IMR-90 (cell line): ENCODE measurements around the gene SOX3. TPM values are rescaled to one million over a fixed set of nuclear protein-coding genes. Genes with fewer than 3 reads are reported as not detected.

Experiments
- ATAC-seq: fragments of 200-7000 bp; cut with Tn5 transposase; 2 replicates; pipeline ENCODE4 v1.9.1; 2020; ENCODE audit warnings: low read depth, mild to moderate bottlenecking, moderate library complexity
- BruUV-seq: library from RNA; stranded (reverse); fragments of 400-500 nt; replicated peaks from 2 replicates; lab custom pipeline; 2021; lab: Mats Ljungman, UMichigan
- CTCF ChIA-PET: fragments of 300-600 bp; formaldehyde crosslinking; extraction: SDS; loops from one replicate; lab custom pipeline; 2021; ENCODE audit warnings: antibody characterized with exemption; lab: Yijun Ruan, JAX
- POLR2A ChIA-PET: fragments of 300-600 bp; sonication (Branson Sonifier 250); formaldehyde crosslinking; loops from one replicate; lab custom pipeline; 2022; ENCODE audit warnings: antibody characterized with exemption; ENCODE audit not compliant: unreplicated experiment; lab: Charles Lee
- DNase-seq: peaks from one replicate; pipeline ENCODE4 v3.0.0; 2013
- H2AFZ ChIP-seq: replicated peaks from 2 replicates; pipeline ENCODE3; 2013; ENCODE audit warnings: low read length, mild to moderate bottlenecking; ENCODE audit not compliant: poor library complexity
- H2AK5ac ChIP-seq: 2 replicates; pipeline ENCODE4 v1.6.1; 2013; ENCODE audit warnings: low read depth, low read length, inconsistent platforms
- H2AK9ac ChIP-seq: replicated peaks from 2 replicates; pipeline ENCODE3; 2013; ENCODE audit warnings: mild to moderate bottlenecking, low read depth, low read length, moderate library complexity; ENCODE audit not compliant: poor library complexity
- H2BK120ac ChIP-seq: 2 replicates; pipeline ENCODE4 v1.6.1; 2013; ENCODE audit warnings: low read depth, low read length, inconsistent platforms
- H2BK15ac ChIP-seq: 3 replicates; pipeline ENCODE4 v1.6.1; 2013; ENCODE audit warnings: low read depth, low read length, inconsistent platforms
- H2BK20ac ChIP-seq: 2 replicates; pipeline ENCODE4 v1.6.1; 2013; ENCODE audit warnings: low read depth, mild to moderate bottlenecking, inconsistent platforms, low read length, moderate library complexity
- H2BK5ac ChIP-seq: 2 replicates; pipeline ENCODE4 v1.6.1; 2013; ENCODE audit warnings: mild to moderate bottlenecking, low read depth, low read length, inconsistent platforms; ENCODE audit not compliant: poor library complexity, severe bottlenecking
- H3K14ac ChIP-seq: replicated peaks from 2 replicates; pipeline ENCODE4 v1.6.1; 2013; ENCODE audit warnings: low read depth, low read length, inconsistent platforms
- H3K18ac ChIP-seq: 2 replicates; pipeline ENCODE4 v1.6.1; 2013; ENCODE audit warnings: low read depth, low read length, control low read depth
- H3K23ac ChIP-seq: 2 replicates; pipeline ENCODE4 v1.6.1; 2013; ENCODE audit warnings: low read depth, low read length, inconsistent platforms
- H3K27ac ChIP-seq: 2 replicates; pipeline ENCODE4 v1.5.1; 2013; ENCODE audit warnings: mild to moderate bottlenecking, control low read depth, low read length; ENCODE audit not compliant: insufficient read depth
- H3K27me3 ChIP-seq: 2 replicates; pipeline ENCODE4 v1.6.1; 2013; ENCODE audit warnings: low read length; ENCODE audit not compliant: control insufficient read depth, insufficient read depth
- H3K36me3 ChIP-seq: 2 replicates; pipeline ENCODE4 v1.6.1; 2013; ENCODE audit warnings: low read length, mixed read lengths; ENCODE audit not compliant: control insufficient read depth, insufficient read depth
- H3K4ac ChIP-seq: 2 replicates; pipeline ENCODE4 v1.6.1; 2013; ENCODE audit warnings: low read depth, low read length, inconsistent platforms
- H3K4me1 ChIP-seq: 2 replicates; pipeline ENCODE4 v1.6.1; 2013; ENCODE audit warnings: low read length, mixed read lengths; ENCODE audit not compliant: control insufficient read depth, insufficient read depth
- H3K4me2 ChIP-seq: 2 replicates; pipeline ENCODE4 v1.6.1; 2013; ENCODE audit warnings: low read depth, mild to moderate bottlenecking, control low read depth, low read length, moderate library complexity
- H3K4me3 ChIP-seq: 2 replicates; pipeline ENCODE4 v1.5.1; 2013; ENCODE audit warnings: low read depth, mild to moderate bottlenecking, control low read depth, low read length, moderate library complexity; ENCODE audit not compliant: insufficient read depth
- H3K56ac ChIP-seq: 2 replicates; pipeline ENCODE4 v1.6.1; 2013; ENCODE audit warnings: low read length, inconsistent platforms; ENCODE audit not compliant: insufficient read depth; ENCODE audit errors: extremely low read depth
- H3K79me1 ChIP-seq, 2 experiments: 2 replicates each; pipeline ENCODE4 v1.6.1; 2013; ENCODE audit warnings: low read length in 2 of 2, inconsistent platforms in 1 of 2, low read depth in 1 of 2
- H3K9ac ChIP-seq: 2 replicates; pipeline ENCODE4 v1.6.1; 2013; ENCODE audit warnings: low read depth, low read length, control low read depth
- H3K9me1 ChIP-seq: 2 replicates; pipeline ENCODE4 v1.6.1; 2013; ENCODE audit warnings: low read length, inconsistent platforms; ENCODE audit not compliant: insufficient read depth
- H3K9me3 ChIP-seq: 2 replicates; pipeline ENCODE4 v1.6.1; 2013; ENCODE audit warnings: low read length; ENCODE audit not compliant: control insufficient read depth, insufficient read depth
- H4K20me1 ChIP-seq: 2 replicates; pipeline ENCODE4 v1.6.1; 2013; ENCODE audit warnings: low read length, inconsistent platforms; ENCODE audit not compliant: insufficient read depth
- H4K5ac ChIP-seq: 2 replicates; pipeline ENCODE4 v1.6.1; 2013; ENCODE audit warnings: mild to moderate bottlenecking, low read depth, low read length, control low read depth
- H4K8ac ChIP-seq, 2 experiments: 2 replicates each; pipeline ENCODE4 v1.6.1; 2013; ENCODE audit warnings: low read depth in 2 of 2, low read length in 2 of 2, control low read depth in 1 of 2, inconsistent platforms in 1 of 2
- H4K91ac ChIP-seq: 2 replicates; pipeline ENCODE4 v1.6.1; 2013; ENCODE audit warnings: low read depth, low read length, inconsistent platforms; ENCODE audit not compliant: insufficient read depth
- BHLHE40 ChIP-seq: fragments of 150-350 bp; IDR thresholded peaks from 2 replicates; pipeline ENCODE4 v1.6.1; 2016; ENCODE audit warnings: mild to moderate bottlenecking, low read depth, low read length
- CHD1 ChIP-seq: IDR thresholded peaks from 2 replicates; pipeline ENCODE4 v1.6.1; 2012; ENCODE audit warnings: low read depth, low read length, improper control_type of control experiment
- ELK1 ChIP-seq: fragments of 150-350 bp; IDR thresholded peaks from 2 replicates; pipeline ENCODE4 v1.6.1; 2016; ENCODE audit warnings: low read depth, mild to moderate bottlenecking, low read length, moderate library complexity, borderline replicate concordance
- FOS ChIP-seq: fragments of 150-350 bp; IDR thresholded peaks from 2 replicates; pipeline ENCODE4 v1.6.1; 2016; ENCODE audit warnings: low read depth, low read length
- POLR2A ChIP-seq: IDR thresholded peaks from 2 replicates; pipeline ENCODE4 v1.6.1; 2012; ENCODE audit warnings: mild to moderate bottlenecking, low read depth, low read length
- SMC3 ChIP-seq: fragments of 150-350 bp; IDR thresholded peaks from 2 replicates; pipeline ENCODE4 v1.6.1; 2016; ENCODE audit warnings: low read depth, mild to moderate bottlenecking, antibody characterized with exemption, low read length, moderate library complexity
- WGBS, 2 experiments: methylation state at CpG; one replicate each; pipeline versions ENCODE4 v1.1.5 to v1.1.7; 2013; ENCODE audit warnings: missing lambda C conversion rate in 2 of 2; ENCODE audit not compliant: insufficient read length in 1 of 2; ENCODE audit errors: extremely low coverage in 2 of 2; 5-methylcytosine and 5-hydroxymethylcytosine counted together
- dilution Hi-C: fragments of 300-500 bp; cut with HindIII; formaldehyde crosslinking; loops from one replicate; pipeline ENCODE4 v1.14.3; 2018; ENCODE audit warnings: low sequenced_read_pairs; ENCODE audit not compliant: unreplicated experiment
- in situ Hi-C: fragments of 300-500 bp; cut with MboI; formaldehyde crosslinking; loops from 3 replicates; pipeline ENCODE4 v1.14.3; 2019; ENCODE audit warnings: low sequenced_read_pairs, inconsistent platforms, mixed read lengths
- intact Hi-C: fragments of 100-400 bp; cut with micrococcal nuclease; formaldehyde crosslinking; loops from 2 replicates; pipeline ENCODE4 v1.10.0; 2022
- polyA plus RNA-seq, 3 experiments: library from polyadenylated mRNA; depleted of rRNA; stranded (reverse); fragments of >200 nt; gene quantifications; 2 replicates each; pipeline ENCODE4 v1.2.3, GENCODE V29; 2012; ENCODE audit warnings: low replicate concordance in 1 of 3
- total RNA-seq: library from RNA; depleted of rRNA; stranded (reverse); fragments of >200 nt; gene quantifications from 2 replicates; pipeline ENCODE4 v1.2.3, GENCODE V29; 2012

SOX3 gene
- total and polyA plus RNA-seq, 2 of the 4 experiments (the other 2 are of a cell fraction), result 0.03 TPM; not detected in 1

GRCh38 chrX:140524556-140524955, 19.7 kb upstream of the SOX3 start:
- H3K9me1 ChIP-seq, result no peaks in the 10 kb centered on the region; the same call in 1 of the 2 replicates
- H3K27ac ChIP-seq, result no peak overlapping the region; the same call in 1 of the 2 replicates
- CTCF ChIA-PET, result no interaction called here
- H3K14ac ChIP-seq, result peak overlapping the region; percentile 57; the same call in 1 of the 2 replicates
- no peaks in the 10 kb centered on the region; the same call in 1 of the 2 replicates for H3K27me3 ChIP-seq
- dilution Hi-C loops (no loop called here), intact Hi-C loops (no loop called here), in situ Hi-C loops (no loop called here)
- H4K8ac ChIP-seq, result peak overlapping the region; percentile 66 to 67; a peak in 2 of 4 replicates
- H2BK15ac ChIP-seq, result peak overlapping the region; percentile 59; the same call in 1 of the 3 replicates
- no peaks in the 10 kb centered on the region for H3K9me3 ChIP-seq
- peak; percentile 55 for DNase-seq
- no peaks in the 10 kb centered on the region for H3K36me3 ChIP-seq
- POLR2A ChIA-PET, result no interaction called here
- H2AK5ac ChIP-seq, result no peak overlapping the region
- H4K20me1 ChIP-seq, result no peaks in the 10 kb centered on the region
- no TSS peak for BruUV-seq
- peak overlapping the region; percentile 86; the same call in 1 of the 2 replicates for H3K18ac ChIP-seq
- no peak overlapping the region; the same call in 1 of the 2 replicates for H3K23ac ChIP-seq
- H2AK9ac ChIP-seq, result no peak overlapping the region
- peak overlapping the region; percentile 70 for H4K91ac ChIP-seq
- peak overlapping the region; percentile 40 for H2AFZ ChIP-seq
- H3K79me1 ChIP-seq, result no peaks in the 10 kb centered on the region
- H2BK20ac ChIP-seq, result peak overlapping the region; percentile 13
- no peaks in the 10 kb centered on the region; the same call in 1 of the 2 replicates for H3K4me1 ChIP-seq
- peak overlapping the region; percentile 51 for H3K4ac ChIP-seq
- TF ChIP-seq ELK1 (no peak), CHD1 (no peak), POLR2A (no peak), SMC3 (no peak), BHLHE40 (no peak), FOS (no peak)
- no peak overlapping the region for H3K4me3 ChIP-seq
- peak overlapping the region; percentile 79 for H2BK120ac ChIP-seq
- H3K9ac ChIP-seq, result no peak overlapping the region
- peak overlapping the region; percentile 25 for H2BK5ac ChIP-seq
- WGBS, 2 experiments, result no CpG with 5 or more reads among the region's 2 CpGs
- no peak overlapping the region for H3K4me2 ChIP-seq
- no peak overlapping the region; the same call in 1 of the 2 replicates for H4K5ac ChIP-seq
- H3K56ac ChIP-seq, result no peak overlapping the region; the same call in 1 of the 2 replicates
- peak; percentile 61 for ATAC-seq
